Activated naive CD4-positive, alpha-beta T cell treated with anti-CD3 and anti-CD28 coated beads for 36 hours (primary cell): ENCODE measurements around the gene AMY1C. TPM values are rescaled to one million over a fixed set of nuclear protein-coding genes. Genes with fewer than 3 reads are reported as not detected.

Experiments
- CTCF ChIA-PET: fragments of 350-600 bp; sonication (Branson Sonifier 250); formaldehyde crosslinking; loops from one replicate; lab custom pipeline; 2021; ENCODE audit warnings: antibody characterized with exemption; lab: Charles Lee
- DNase-seq: peaks from one replicate; pipeline ENCODE4 v3.0.0-alpha.2; 2020
- H3K27ac Mint-ChIP-seq: one replicate; pipeline ENCODE4 v1.8.0; 2021; ENCODE audit warnings: mild to moderate bottlenecking, mixed read lengths
- H3K27me3 Mint-ChIP-seq: one replicate; pipeline ENCODE4 v1.8.0; 2021; ENCODE audit warnings: low read depth, mixed read lengths
- H3K36me3 Mint-ChIP-seq: one replicate; pipeline ENCODE4 v1.8.0; 2021; ENCODE audit warnings: low read depth, mixed read lengths
- H3K4me1 Mint-ChIP-seq: one replicate; pipeline ENCODE4 v1.8.0; 2021; ENCODE audit warnings: low read depth, mixed read lengths
- H3K4me3 Mint-ChIP-seq: one replicate; pipeline ENCODE4 v1.8.0; 2021; ENCODE audit warnings: mild to moderate bottlenecking, moderate library complexity, mixed read lengths
- H3K9me3 Mint-ChIP-seq: one replicate; pipeline ENCODE4 v1.8.0; 2021; ENCODE audit warnings: mixed read lengths
- intact Hi-C: fragments of 100-400 bp; cut with micrococcal nuclease; formaldehyde crosslinking; loops from one replicate; pipeline ENCODE4 v1.15.1; 2023
- total RNA-seq, 2 experiments: library from RNA; stranded (reverse); gene quantifications; one replicate each; pipeline ENCODE4 v1.2.3, GENCODE V29; 2021

AMY1C gene
- total RNA-seq, 2 experiments from 2014 or later = not detected

GRCh38 chr1:103783944-103784377 is 34.3 kb downstream of the AMY1C start:
- no peaks in the 10 kb centered on the region for H3K36me3 Mint-ChIP-seq
- DNase-seq = no peak
- no peaks in the 10 kb centered on the region for H3K9me3 Mint-ChIP-seq
- CTCF ChIA-PET = no interaction called here
- H3K4me1 Mint-ChIP-seq = no peaks in the 10 kb centered on the region
- intact Hi-C loops = no loop called here
- H3K27ac Mint-ChIP-seq = no peak overlapping the region
- no peak overlapping the region for H3K4me3 Mint-ChIP-seq
- H3K27me3 Mint-ChIP-seq = no peaks in the 10 kb centered on the region

- intact Hi-C loops = no loop called here
- Mint-ChIP-seq H3K27me3 (no peaks in the 10 kb centered on the region), H3K9me3 (peaks cover 2% of the 10 kb centered on the region), H3K4me1 (no peaks in the 10 kb centered on the region), H3K36me3 (no peaks in the 10 kb centered on the region), H3K27ac (no peak overlapping the region), H3K4me3 (no peak overlapping the region)
- no peak for DNase-seq
- CTCF ChIA-PET = no interaction called here
Measured at GRCh38 chr1:103788377-103788776, 38.7 kb downstream of the AMY1C start.

- Mint-ChIP-seq H3K9me3 (peaks cover 5% of the 10 kb centered on the region), H3K4me3 (no peak overlapping the region), H3K27me3 (no peaks in the 10 kb centered on the region), H3K4me1 (no peaks in the 10 kb centered on the region), H3K36me3 (peaks cover 2% of the 10 kb centered on the region), H3K27ac (no peak overlapping the region)
- intact Hi-C loops = no loop called here
- DNase-seq = no peak
- CTCF ChIA-PET = no interaction called here
Measured at GRCh38 chr1:103790172-103790571, 40.5 kb downstream of the AMY1C start.

Other genes with a start within 250 kb of the AMY1C start
- 10 to 100 TPM; 14.8 to 15.5 TPM for gene RNPC3, start 224.2 kb upstream of the AMY1C start, total RNA-seq
- gene AMY2B, start 178.3 kb upstream of the AMY1C start, total RNA-seq = 1 to 10 TPM; 2.9 to 4.1 TPM
- not detected for gene AMY2A, start 132.5 kb upstream of the AMY1C start, total RNA-seq
- not detected for gene AMY1A, start 94.1 kb upstream of the AMY1C start, total RNA-seq
- gene AMY1B, start 53.7 kb upstream of the AMY1C start, total RNA-seq = not detected